Right renal pelvis (tissue), 4 donors: ENCODE measurements around the gene CLASRP. TPM values are rescaled to one million over a fixed set of nuclear protein-coding genes. Genes with fewer than 3 reads are reported as not detected.

ENCODE experiments used
- polyA plus RNA-seq, 4 donors: library from polyadenylated mRNA; unstranded; fragments of 120-200 nt; gene quantifications; one replicate each; pipeline ENCODE4 v1.2.1, GENCODE V29; 2013; ENCODE audit not compliant: insufficient read length in 4 of 4

CLASRP gene
- polyA plus RNA-seq, 4 donors = 55.8 to 63.3 (median 59.1) TPM

Other genes starting within 250 kb of the CLASRP start
- 100 to 1,000 TPM; 457 to 754 (median 572) TPM for gene BCAM, start 229.9 kb upstream of the CLASRP start, polyA plus RNA-seq
- 100 to 1,000 TPM; 149 to 180 (median 159) TPM for gene NECTIN2, start 192.7 kb upstream of the CLASRP start, polyA plus RNA-seq
- 10 to 100 TPM; 44.7 to 54.6 (median 47.6) TPM for gene TOMM40, start 147.8 kb upstream of the CLASRP start, polyA plus RNA-seq
- 100 to 1,000 TPM; 261 to 604 (median 299) TPM for gene APOE, start 133.2 kb upstream of the CLASRP start, polyA plus RNA-seq
- gene APOC1, start 124.4 kb upstream of the CLASRP start, polyA plus RNA-seq = 10 to 100 TPM; 10.5 to 12.5 (median 11.2) TPM
- not detected for gene APOC4, start 96.8 kb upstream of the CLASRP start, polyA plus RNA-seq
- 10 to 100 TPM in 2 of 4 donors, 1 to 10 TPM in 2; 6.2 to 14.9 (median 9.6) TPM for gene APOC2, start 93.0 kb upstream of the CLASRP start, polyA plus RNA-seq
- gene CLPTM1, start 83.7 kb upstream of the CLASRP start, polyA plus RNA-seq = 100 to 1,000 TPM; 107 to 127 (median 121) TPM
- 1 to 10 TPM; 5.2 to 7.7 (median 5.9) TPM for gene RELB, start 37.6 kb upstream of the CLASRP start, polyA plus RNA-seq
- 1 to 10 TPM in 1 of 4 donors, under 1 TPM in 3; 0.78 to 1.5 (median 0.95) TPM for gene ZNF296, start 37.4 kb downstream of the CLASRP start, polyA plus RNA-seq
- 10 to 100 TPM; 19.0 to 26.7 (median 21.8) TPM for gene GEMIN7, start 40.2 kb downstream of the CLASRP start, polyA plus RNA-seq
- 10 to 100 TPM; 23.8 to 35.3 (median 26.0) TPM for gene PPP1R37, start 54.1 kb downstream of the CLASRP start, polyA plus RNA-seq
- gene NKPD1, start 121.9 kb downstream of the CLASRP start, polyA plus RNA-seq = under 1 TPM; 0.10 to 0.25 (median 0.11) TPM
- gene TRAPPC6A, start 139.2 kb downstream of the CLASRP start, polyA plus RNA-seq = 10 to 100 TPM; 32.1 to 60.7 (median 35.3) TPM
- 10 to 100 TPM; 10.5 to 13.9 (median 11.2) TPM for gene BLOC1S3, start 139.7 kb downstream of the CLASRP start, polyA plus RNA-seq
- gene EXOC3L2, start 206.4 kb downstream of the CLASRP start, polyA plus RNA-seq = 10 to 100 TPM in 1 of 4 donors, 1 to 10 TPM in 3; 8.2 to 12.6 (median 8.9) TPM
- gene MARK4, start 212.2 kb downstream of the CLASRP start, polyA plus RNA-seq = 10 to 100 TPM; 35.9 to 42.3 (median 40.7) TPM